Amygdala (tissue), 56 donors: ENCODE measurements around the gene KRT14.
"Not testable (repeated sequence)": the region's sequence is repeated elsewhere in the genome, so short reads cannot be mapped to it uniquely, and the experiment has no call there.

Source experiments
- DNase-seq, 56 donors: peaks; one replicate each; lab custom pipeline; 2025; lab: John Stamatoyannopoulos, UW

Gene KRT14

DNA sequence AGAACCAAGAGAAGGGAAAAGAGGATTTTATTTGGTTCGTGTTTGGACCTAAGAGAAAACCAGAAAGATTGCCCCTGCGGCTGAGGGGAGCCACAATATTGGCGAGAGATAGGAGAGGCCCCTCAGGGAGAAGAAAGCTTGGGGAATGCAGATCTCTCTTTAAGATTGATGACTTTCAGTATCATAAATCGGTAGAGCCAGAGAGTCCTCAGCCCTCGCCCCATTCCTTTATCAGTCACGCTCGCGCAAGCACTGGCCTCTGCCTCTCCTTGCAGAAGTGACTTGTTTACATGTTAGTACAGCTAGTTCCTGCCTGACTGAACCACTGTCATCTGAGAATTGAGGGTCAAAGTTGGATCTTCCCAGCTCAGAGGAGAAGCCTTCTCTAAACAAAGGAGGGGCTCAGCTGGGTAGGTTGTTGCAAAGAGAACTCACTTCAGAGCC, 37.1 kb downstream of the KRT14 start:
- no peak for DNase-seq

DNA sequence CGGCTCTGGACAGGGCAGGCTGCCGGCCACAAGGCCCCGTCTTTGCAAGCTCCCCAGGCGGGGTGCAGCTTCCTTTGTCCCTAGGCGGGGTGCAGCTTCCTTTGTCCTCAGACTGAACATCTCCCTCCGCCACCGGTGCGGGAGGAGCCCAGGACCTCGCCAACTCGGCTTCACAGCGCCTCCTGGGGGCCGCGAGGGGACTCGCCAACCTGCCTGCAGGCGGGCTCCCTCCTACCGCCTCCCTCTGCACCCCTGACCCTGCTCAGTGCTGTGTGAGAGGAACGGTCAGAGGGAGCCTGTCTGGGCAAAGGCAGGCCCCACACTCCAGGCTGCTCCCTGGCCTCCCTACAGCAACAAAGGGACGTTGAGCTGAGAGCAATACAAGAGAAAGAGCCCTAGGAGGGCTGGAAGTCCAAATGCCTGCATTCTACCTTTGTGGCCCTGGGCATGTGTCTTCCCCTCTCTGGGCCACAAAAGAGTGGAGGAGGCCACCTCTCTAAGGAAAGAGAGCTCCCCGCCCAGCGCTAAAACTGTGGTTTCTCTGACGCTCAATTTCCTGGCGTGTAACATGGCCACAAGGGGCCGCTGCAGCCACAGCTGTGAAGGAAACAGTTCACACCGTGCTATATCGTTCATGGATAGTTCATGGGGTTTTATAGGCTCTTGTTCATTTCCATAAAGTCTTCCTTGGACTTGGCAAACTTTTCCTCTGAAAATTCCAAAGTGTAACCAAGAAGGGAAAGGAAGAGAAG, 37.7 kb downstream of the KRT14 start:
- peak in 49 of 56 donors; percentile 5 to 80 (median 39) for DNase-seq

DNA sequence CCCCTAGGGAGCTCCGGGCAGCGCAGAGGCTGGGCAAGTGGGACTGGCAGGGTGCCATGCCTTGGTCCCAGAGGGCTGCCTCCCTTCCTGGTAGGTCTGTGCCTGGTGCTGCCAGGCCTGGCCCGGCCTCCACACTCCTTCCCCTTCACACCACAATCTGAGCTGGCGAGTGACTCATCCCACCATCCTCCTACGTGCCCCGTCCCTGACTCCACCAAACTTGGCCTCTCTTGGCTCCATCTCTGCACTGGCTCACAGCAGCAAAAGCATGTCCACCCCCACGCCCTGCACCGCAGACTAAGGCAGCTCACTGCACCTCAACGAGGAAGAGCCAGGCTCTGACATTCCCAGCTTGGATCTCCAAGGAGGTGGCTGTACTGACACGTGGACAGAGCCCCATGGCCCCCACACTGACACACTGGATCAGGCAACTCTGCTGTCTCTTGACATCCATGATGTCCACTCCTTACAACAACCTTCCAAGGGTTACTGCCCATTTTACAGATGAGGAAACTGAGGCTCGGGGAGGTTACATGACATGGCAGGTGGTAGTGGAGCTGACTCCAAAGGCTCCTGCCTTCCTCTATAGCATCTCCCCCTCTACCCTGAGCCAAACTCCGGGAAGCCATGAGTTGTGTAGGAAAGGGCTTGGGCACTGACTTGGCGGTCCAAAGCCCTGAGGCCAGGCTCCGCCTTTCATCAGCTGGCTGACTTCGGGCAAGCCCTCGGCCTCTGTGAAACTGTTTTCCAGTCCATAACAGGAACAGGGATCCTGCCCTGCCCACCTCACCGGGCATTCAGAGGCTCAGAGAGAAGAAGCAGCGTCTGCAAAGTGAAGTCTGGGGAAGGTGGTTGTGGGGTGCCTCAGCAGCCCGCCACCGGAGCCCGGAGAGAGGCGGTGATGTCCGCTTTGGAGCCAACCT, 38.5 kb downstream of the KRT14 start:
- peak in 8 of 56 donors; percentile 4 to 35 (median 12) for DNase-seq

DNA sequence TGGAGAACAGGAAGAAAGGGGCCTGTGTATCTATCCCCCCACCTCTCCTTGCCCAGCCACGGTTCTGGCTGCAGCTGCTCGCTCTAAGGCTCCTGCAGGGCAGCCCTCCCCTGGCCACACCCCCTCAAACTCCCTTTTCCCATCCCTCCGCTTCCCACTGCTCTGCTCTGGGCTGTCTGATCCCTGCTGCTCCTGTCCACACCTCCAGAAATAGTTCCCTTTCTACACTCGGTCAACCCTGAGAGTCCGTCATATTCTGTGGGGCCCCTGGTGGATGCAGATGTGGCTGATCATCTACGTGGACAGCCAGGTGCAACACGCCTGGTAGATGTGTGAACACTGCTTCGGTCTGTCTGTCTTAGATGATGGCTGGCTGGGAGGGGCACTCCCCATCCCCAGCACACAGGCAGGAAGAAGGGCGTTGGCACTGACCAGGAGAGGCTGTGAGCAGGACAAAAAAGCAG, 39.3 kb downstream of the KRT14 start:
- no peak for DNase-seq

DNA sequence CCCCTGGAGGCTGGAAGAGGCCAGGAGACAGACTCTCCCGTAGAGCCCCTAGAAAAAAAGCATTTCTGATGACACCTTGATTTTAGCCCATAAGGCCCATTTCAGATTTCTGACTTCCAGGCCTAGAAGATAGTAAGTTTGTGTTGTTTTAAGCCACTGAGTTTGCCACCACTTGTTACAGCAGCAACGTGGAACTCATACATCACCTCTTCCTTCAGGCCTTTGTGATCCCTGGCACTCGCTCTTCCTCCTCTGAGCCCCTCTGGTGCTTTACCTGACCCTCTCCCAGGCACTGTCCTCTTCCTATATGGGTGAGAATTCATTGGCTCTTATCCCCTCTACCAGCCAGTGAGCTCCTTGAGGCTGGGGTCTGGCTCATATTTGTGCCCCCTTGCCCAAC, 39.9 kb downstream of the KRT14 start:
- DNase-seq: no peak

DNA sequence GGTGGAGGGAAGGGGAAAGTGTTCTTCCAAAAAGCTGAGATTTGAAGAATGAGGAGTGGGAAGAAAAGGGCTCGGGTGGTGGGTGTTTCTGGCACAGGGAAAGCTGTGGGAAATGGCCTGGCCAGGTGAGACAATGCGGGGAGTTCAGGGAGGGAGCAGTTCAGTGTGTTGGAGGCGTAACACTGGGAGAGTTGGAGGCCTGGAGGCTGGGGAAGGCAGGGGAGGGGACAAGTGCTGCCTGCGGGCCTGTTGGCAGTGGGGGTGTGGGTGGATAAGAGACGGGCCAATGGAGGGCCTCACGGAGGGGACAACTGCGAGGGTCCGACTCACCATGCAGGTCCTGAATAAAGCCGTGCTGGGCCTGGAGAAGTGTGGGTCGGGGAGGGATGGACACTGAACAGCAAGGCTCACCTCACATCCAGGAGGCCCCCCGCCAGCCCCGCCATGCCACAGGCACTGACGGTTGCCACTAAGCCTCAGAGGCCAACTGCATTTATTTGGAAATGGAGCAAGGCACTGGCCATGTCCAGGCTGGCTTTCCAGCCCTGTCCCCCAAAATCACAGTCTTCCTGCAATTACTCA, 40.8 kb downstream of the KRT14 start:
- no peak for DNase-seq

DNA sequence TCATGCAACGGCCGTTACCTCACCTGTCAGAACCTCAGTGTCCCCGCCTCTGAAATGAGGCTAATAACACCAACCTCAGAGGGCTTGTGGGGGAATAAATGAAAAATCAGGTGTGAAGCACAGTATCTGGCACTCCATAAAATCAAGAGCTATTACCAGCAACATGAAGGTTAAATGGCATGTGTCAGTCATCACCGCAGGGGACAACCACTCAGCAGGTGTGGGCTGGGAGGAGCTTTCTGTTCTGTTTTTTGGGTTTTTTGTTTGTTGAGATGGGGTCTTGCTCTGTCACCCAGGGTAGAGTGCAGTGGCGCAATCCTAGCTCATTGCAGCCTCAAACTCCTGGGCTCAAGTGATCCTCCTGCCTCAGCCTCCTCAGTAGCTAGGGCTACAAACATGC, 41.8 kb downstream of the KRT14 start:
- no peak for DNase-seq

DNA sequence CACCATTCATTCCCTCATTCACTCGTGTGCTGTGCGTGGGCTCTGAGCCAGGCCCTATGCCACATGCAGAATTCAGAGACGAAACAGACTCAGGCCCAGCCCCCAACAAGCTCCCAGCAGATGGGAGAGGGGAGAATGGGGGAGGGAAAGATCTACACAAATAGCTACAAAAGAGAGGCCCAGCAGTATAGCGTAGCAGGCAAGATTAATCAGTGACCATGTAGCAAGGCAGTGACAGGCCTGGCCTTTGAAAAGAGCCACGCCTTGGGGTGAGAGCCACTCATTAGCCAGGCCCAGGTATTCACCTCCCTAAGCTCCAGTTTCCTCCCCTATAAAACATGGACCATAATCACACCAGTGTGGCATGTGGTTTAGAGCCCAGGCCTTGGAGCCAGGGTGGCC, 42.2 kb downstream of the KRT14 start:
- DNase-seq: peak in 7 of 56 donors; percentile 1 to 20 (median 3)

DNA sequence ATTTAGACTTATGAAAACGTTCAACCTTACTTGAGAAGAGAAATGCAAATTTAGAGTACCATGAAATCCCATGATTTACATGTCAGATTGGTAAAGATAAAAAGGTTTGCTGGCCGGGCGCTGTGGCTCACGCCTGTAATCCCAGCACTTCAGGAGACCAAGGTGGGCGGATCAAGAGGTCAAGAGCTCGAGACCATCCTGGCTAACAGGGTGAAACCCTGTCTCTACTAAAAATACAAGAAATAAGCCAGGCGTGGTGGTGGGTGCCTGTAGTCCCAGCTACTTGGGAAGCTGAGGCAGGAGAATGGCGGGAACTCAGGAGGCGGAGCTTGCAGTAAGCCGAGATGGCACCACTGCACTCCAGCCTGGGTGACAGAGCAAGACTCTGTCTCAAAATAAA, 43.9 kb downstream of the KRT14 start:
- DNase-seq: not testable (repeated sequence)

DNA sequence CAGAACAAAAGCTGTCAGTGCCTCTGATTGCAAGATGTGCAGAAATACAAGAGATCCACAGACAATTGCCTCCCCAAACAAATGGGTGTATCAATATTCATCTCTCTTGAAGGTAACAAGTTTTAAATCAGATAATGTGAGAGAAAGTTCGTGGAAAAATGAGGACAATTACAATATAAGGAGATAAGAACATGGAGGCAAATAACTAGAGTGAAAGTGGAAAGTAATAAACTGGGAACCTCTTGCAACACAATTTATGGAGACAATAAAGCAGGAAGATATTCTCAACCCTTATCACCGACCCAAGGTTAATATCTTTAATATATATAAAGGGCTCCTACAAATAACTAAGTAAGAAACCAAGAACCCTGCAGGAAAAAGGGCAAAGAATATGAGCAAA, 44.3 kb downstream of the KRT14 start:
- no peak for DNase-seq

DNA sequence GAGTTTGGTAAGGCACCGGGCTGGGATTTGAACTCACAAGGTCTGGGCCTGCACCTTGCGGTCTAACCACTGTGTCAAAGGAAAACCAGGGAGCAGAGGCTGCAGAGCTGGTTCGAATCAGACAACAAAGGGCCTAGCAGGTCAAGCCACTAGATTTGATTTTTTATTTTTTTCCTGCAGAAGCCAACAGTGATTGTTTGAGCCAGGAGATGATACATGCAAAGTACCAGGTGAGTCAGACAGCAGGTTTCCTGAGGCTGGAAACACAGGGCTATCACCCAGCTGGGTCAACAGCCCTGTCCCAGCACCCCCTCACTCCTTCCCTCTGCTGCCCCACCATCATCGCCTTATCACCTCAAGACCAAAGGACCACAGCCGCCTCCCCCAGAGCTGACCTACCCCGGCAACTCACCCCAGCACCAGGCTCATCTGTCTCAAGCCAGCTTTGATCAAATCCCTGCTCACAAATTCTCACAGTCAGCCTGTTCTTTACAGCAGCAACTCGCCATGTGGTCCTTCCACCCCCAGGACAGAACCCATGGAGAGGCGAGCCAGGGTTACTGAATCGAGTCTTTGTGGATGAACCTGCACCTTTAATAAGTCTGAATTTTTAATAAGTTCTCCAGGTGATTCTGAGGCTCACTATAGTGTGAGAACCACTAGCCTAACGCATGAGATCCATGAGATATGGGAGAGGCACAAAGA, 45.6 kb downstream of the KRT14 start:
- no peak for DNase-seq

DNA sequence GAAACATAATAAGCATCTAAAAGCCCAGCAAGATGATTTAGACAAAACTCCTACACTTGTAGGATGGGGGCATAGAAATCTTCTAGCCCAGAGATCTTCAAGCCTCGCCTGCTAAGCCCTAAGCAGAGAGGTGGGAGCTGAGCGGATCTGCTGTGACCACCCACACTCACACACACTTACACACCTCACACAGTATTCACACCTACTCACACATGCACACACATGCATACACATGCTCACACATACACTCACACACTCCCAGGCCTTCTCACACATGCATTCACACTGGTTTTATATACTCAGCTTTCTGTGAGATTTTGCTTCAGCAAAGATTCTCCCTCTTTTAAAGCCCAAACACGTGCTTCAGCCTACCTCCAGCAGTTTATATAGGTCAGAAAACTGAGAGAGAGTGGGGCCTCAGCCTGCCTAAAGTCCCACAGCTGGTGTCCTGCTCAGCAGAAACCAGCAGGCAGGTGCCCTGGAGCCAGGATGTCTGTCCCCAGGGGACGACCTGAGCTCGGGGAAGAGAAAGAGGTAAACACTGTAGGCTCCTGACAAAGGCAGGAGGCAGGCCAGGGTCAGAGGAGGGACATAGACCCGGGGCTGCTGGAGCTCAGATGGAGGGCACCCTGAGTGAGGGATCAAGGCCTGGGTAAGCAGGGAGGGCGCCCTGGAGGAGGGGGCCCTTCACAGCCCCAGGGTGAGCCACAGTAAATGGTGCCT, 46.6 kb downstream of the KRT14 start:
- DNase-seq: no peak

DNA sequence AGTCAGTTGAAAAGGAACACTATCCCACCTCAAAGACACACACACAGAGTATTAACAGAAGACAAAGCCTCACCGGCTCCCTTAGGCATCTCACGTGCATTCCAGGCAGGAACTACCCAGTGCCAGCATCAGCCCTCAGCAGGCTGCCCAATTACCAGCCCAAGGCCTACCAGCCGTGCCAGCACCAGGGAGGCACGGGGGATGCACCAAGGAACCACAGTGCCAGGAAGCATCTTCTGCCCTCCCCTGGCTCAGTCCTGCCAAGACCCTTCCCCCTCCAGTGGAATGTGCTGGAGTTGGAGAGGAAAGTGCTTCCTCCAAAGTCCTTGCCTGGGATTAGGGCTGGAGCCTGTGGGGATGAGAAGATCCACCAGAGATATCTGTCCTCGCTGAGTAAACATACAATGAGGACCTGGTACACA, 47.6 kb downstream of the KRT14 start:
- no peak for DNase-seq

DNA sequence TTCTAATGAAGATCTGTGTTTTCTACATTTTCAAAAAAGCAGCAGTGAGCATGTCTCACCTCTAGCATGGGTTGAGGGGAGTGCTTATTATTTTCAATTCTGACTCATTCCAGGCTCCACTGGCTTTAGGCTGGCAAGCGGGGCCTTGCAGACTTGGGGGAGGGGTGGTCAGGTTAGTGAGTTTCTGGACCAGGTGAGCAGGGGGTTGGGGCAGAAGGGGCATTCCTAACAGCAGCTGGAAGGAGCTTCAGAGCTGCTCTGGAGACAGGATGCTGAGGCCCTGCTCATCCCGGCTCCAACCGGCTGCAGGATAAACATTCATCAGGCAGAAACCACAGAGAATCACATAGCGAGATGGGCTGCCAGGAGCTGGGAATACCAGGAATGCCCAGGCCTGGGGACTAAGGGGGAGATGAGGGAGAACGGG, 48.1 kb downstream of the KRT14 start:
- no peak for DNase-seq

DNA sequence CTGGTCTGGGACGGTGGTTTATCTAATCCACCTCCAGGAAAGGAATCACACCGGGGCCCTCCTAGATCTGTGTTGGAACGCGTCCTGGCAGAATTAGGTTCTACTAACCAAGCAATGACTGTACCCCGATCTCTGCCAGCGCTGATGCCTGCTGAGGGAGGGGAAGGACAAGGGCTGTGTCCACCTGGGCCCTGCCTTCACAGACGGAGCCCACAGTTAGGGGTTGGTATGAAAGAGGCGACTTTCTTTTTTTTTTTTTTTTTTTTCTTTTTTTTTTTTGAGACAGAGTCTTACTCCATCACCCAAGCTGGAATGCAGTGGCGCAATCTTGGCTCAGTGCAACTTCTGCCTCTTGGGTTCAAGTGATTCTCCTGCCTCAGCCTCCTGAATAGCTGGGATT, 48.7 kb downstream of the KRT14 start:
- no peak for DNase-seq

DNA sequence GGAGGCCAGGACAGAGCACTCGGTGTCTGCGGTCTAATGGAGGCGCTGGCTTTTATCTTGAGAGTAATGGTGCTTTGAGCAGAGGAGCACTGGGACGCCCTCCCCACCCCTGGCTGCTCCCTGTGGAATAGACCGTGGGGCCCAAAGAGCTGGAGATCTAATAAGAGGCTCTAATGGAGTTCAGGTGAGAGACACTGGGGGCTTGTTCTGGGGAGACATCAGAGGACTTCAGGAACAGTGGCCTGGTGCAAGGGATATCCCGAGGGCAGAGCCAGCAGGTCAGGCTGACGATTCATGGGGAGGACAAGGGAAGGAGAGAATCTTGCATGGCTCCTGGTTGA, 49.1 kb downstream of the KRT14 start:
- DNase-seq: no peak

DNA sequence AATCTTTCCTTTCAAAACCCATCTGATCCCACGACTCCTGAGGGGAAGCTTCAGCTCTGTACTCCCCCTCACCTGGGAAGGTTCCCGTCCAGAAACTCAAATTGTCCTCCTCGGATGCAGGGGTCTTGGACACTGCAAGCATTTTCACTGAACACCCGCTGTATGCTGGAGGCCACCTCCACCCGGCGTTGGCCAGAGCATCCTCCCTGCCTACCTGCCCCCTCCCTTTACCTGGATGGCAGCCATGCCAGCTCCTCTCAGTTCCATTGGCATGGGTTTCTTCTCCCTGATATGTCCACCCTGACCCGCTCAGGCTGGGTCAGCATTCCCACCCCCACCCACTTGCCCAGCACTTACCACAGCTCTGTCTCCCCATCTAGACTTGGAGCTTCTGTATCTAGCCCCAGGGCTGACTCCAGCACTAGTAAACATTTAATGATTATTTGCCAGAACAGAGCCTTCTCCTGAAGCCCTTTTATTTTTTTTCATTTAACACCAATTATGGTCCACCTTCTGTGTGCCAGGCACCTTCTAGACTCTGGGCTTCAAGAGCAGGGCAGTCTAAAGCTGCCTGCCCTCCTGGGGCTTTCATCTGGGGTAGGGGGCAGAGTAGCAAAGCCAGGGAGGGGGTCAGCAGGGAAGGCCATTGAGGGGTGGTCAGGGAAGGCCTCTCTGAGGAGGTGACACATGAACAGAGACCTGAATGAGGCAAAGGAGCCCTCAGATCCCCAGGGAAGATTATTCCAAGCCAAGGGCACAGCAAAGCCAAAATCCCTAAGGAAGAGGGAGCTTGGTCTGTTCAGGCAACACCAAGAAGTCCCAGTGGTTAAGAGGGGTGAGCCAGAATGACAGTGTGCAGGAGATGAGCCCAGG, 49.7 kb downstream of the KRT14 start:
- no peak for DNase-seq

DNA sequence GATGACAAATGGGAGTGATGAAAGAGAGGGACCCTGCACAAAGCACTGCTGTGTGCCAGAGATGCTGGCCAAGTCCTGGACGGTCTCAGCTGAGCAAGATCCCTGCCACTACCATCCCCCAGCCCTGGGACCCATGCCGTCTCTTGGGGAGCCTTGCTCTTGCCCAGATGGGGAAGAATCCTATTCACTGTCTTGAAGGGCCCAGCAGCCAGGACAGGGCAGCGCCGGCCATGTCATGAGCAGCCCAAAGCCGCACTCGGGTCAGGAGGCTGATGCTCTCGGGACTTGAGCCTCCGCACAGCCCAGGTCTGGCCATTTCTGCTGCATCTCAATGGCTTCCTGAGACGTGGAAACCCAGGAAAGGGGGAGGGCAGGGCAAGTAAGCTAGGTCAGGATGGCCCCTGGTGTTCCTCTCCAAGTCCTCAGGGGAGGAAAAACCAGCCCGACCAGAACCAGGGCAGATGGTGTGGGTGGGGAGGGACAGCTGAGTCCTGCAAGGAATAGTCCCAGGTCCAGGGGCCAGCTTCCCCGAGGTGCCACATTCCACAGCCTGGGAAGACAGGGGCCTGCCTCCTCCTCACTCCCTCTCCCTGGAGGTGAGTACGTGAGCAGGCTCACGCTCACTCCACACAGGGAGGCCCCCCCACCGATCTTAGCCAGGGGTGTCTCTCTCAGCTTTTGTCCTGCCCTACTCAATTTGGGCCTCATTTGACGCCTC, 50.8 kb downstream of the KRT14 start:
- no peak for DNase-seq
